ENCODE measurements around the gene TKTL1.
A peak's percentile ranks its signal among the peaks of the same experiment; 100 is the strongest.
"Not testable (repeated sequence)": the region's sequence is repeated elsewhere in the genome, so short reads cannot be mapped to it uniquely, and the experiment has no call there.

Gene TKTL1

GRCh38 chrX:154309041-154309775 is 13.6 kb downstream of the TKTL1 start:
- DNase-seq, result no peak

GRCh38 chrX:154310616-154311536 is 15.3 kb downstream of the TKTL1 start:
- DNase-seq, result peak; percentile 22

- no peak for DNase-seq
These were observed 16.5 kb downstream of the TKTL1 start for GRCh38 chrX:154312116-154312515.

- DNase-seq, result no peak
These were observed 17.6 kb downstream of the TKTL1 start for GRCh38 chrX:154313147-154313546.

- no peak for DNase-seq
These were observed 19.8 kb downstream of the TKTL1 start for GRCh38 chrX:154315416-154315815.

- DNase-seq, result peak; percentile 15
These were observed 21.9 kb downstream of the TKTL1 start for GRCh38 chrX:154317391-154317995.

DNA sequence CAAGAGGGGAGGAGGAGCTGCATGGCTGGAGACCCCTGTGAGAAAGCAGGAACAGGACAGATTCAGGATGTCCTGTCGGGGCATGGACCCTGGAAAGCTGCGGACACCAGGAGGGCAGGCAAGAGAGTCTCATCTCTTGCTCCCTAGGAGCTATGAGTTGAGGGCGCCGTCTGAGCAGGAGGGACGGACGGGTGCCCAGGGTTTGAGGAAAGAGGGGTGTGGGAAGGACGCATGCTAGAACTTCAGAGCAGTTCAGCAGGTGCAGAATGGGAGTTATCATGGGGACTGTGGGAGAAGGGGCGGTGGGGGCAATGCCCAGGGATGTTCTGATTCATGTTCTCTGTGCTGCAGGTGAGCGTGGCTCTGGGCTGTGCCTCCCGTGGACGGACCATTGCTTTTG is 24.8 kb downstream of the TKTL1 start:
- no peak for DNase-seq

GRCh38 chrX:154321152-154321551 is 25.6 kb downstream of the TKTL1 start:
- DNase-seq, result no peak

DNA sequence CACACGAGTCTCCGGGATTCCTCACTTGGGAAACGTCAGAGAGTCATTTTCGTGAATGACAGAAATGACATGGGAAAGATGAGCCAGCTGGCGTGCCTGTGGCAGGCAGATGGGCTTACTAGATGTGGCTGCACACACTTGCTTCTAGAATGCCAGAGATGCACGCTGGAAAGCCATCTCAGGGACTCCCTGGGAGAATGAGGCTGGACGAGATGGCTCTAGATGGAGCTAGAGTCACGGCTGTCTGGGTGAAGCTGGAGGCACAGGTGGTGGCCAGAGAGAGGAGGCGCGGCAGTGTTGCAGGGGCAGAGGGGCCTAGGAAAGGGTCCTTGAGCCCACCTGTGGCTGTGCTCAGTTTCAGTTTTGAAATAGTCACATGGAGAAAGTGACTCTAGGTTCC is 26.0 kb downstream of the TKTL1 start:
- peak; percentile 23 for DNase-seq

- no peak for DNase-seq
These were observed 27.3 kb downstream of the TKTL1 start for GRCh38 chrX:154322890-154323289.

DNA sequence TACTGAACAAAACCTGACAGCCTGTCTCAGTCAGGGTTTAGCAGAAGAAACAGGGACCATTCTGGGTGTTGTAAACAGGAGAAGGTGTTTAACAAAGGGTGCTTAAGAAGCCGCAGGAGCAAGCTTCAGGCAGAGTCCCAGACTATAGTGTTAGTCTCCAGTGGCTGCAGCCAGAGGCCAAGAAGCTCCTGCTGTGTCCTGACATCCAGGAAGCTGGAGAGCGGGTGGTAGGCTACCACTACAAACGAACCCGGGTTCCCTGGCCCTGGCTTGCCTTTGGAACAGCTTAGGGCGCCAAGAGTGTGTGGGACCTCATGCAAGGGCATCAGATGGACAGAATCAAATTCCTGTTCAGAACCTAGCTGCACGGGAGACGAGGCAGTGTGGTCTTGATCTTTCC is 27.9 kb downstream of the TKTL1 start:
- DNase-seq, result no peak

DNA sequence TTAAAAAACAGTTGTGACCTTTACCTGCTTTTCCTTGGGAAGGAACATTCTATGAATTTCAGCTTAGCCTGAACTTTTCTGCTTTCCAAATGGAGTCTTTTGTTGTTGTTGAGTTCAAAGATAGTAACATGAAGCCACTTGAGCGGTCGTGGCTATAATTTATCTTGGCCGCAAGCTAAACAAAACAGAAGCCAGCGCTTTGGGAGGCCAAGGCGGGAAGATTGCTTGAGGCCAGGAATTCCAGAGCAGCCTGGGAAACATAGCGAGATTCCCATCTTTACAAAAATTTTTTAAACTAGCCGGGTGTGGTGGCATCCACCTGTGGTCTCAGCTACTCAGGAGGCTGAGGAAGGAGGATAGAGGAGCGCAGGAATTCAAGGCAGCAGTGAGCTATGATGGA is 29.9 kb downstream of the TKTL1 start:
- no peak for DNase-seq

GRCh38 chrX:154327038-154327820 is 31.6 kb downstream of the TKTL1 start:
- DNase-seq, result no peak

- DNase-seq, result no peak
These were observed 33.1 kb downstream of the TKTL1 start for GRCh38 chrX:154328646-154329045.

- DNase-seq, result peak; percentile 59
These were observed 33.7 kb downstream of the TKTL1 start for GRCh38 chrX:154329294-154329693.

- DNase-seq, result no peak
These were observed 37.0 kb downstream of the TKTL1 start for GRCh38 chrX:154332561-154332960.

DNA sequence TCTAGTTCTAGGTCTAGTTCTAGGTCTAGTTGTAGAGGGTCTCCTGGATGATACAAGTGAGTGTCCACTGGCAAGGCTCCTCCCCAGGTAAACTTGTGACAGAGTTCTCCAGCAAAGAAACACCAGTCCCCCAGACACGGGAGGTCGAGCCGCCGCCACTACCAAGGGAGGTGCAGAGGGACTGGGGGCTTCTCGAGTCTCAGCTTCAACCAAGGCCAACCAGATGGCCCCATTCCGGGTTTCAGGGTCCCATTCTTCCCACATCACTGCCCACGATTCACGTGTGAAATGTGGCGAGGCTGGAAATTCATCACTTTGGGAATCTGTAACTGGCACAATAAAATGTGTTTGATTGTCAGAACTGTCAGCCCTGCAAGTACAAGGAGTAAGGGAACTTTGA is 37.5 kb downstream of the TKTL1 start:
- DNase-seq, result no peak

DNA sequence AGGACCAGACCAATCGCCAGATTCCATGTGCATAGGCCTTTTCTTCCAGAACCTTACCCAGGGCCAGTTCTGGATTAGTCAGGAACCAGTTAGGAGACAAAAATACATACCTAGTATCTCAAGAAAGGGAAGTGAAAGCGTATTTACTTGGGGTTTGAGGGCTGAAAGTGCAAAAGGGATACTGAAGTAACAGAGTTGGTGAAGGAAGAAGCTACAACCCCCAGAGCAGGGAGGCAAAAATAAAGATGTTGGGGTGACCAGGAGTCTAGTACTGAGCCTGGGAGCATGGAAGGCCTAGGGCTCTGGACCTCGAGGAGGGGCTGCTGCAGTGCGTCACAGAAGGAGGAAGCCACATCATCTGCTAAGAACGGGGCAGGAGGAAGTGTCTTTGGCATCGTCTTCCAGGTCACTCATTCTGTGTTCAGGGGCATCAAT is 38.3 kb downstream of the TKTL1 start:
- no peak for DNase-seq

DNA sequence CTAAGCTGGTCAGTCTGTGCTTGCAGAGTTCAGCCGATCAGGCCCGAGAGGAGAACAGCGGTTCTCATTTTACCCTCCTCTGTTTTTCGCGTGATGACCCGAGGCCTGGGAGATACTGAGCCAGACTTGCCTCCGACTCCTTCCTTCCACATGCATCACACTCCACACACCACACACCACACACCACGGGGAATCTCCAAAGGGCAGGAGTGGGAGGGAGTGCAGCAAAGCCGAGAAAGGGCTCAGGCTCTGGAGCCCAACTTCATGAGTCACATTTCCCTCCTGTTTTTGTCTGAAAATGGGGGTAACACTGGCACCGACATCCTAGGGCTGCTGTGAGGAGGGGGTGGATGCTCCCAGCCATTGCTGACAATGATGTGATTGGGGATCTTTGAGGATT is 38.9 kb downstream of the TKTL1 start:
- DNase-seq, result no peak

DNA sequence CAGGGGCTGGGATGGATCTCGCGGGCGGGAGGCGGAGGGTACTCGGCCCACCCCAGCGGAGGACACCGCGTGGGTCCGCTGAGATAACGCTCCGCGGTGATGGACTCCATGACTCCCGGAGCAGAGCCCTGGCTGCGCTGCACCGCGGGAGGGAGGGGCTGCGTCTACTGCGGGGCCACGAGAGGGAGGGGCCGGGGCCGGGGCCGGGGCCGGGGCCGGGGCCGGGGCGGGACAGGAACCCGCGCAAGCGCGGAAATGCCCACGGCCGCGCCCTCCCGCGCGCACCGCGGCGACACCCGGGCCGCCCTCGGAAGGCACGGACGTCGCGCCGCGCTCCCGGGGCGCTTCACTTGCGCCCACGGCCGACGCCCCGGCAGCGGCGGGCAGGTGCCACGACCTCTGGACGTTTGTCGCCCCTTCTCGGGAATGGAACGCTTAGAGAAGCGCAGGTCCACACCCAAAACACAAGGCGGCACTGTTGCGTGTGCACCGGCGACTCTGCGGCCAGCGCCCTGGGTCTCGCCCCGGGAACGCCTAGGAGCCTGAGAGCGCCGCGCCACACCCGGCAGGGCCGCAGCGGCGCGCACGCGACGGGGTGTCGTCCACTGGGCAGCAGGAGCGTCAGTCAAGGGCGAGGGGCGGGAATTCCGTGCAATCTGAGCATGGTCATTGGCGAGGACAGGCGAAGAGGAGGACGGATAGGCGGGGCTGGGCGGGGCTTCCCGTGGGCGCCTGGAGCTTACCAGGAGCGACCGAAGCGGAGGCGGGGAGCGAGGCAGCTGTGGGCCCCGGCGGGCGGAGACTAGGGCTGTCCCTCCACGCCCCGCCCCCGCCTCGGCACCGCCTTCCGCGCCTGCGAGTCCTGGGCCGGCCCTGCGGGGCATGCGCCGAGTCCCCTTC is 46.1 kb downstream of the TKTL1 start:
- DNase-seq, result not testable (repeated sequence)

DNA sequence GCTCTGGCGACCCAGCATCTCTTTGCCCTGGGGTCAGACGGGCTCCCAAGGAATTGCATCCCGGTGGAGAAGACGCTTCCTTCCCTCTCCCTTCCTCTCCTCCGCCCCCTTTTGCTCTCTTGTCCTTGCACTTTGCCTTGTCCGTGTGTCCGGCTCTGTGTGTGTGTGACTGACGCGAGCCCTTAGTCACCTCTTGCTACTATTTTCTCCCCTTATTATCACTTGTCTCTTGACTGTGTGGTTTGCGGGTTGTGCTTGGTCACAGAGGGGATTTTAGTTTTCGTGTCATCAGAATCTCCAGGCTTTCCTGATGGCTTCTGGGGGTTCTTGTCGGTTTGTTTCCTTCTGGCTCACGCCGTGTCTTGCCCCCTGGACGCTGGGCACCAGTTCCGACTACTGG is 47.5 kb downstream of the TKTL1 start:
- not testable (repeated sequence) for DNase-seq

DNA sequence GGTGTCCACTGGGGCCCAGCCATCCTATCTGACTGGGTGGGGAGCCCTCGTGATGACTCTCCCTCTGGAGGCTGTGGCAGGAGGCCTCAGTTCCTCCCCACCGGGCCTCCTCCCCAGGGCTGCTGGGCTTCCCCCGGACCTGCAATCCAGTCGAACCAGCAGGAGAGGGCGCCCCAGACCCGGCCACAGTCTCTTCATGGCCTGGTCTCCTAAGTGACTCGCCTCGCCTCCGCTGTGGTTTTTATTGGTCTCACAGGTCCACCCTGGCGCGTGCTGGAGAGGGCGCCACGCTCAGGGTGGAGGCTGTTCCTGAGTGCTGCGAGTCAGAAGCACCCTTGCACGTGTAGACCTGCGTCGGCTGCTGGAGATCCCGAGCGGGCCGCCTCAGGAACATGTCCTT is 48.0 kb downstream of the TKTL1 start:
- DNase-seq, result not testable (repeated sequence)

Measured in NCI-H1092 treated with DMSO at 0.1 percent for 48 hours (cell line).